ENCODE data around the gene ARCN1.

Gene ARCN1

GRCh38 chr11:118536726-118537125, 35.5 kb upstream of the ARCN1 start:
- ATAC-seq = no peak

DNA sequence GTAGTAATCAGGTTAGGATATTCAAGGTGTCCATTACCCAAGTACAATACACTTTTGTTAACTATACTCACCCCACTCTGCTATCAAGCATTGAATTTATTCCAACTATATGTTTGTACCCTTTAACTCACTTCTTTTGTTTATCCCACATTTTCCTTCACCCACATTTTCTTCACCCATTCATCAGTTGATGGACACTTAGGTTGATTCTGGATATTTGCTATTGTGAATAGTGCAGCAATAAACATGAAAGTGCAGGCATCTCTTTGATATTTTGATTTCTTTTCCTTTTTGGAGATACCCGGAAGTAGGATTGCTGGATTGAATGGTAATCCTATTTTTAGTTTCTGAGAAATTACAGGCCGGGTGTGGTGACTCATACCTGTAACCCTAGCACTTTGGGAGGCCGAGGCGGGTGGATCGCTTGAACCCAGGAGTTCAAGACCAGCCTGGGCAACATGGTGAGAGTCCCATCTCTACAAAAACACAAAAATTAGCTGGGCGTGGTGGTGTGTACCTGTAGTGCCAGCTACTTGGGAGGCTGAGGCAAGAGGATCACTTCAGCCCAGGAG, 34.7 kb upstream of the ARCN1 start:
- TF ChIP-seq ZFP3 (CRISPR knock-in tag; IDR thresholded peaks at IDR 0.05) (no peak), ESRRG (CRISPR knock-in tag; IDR thresholded peaks at IDR 0.05) (no peak), ZFP30 (CRISPR knock-in tag; IDR thresholded peaks at IDR 0.05) (no peak), ZNF70 (CRISPR knock-in tag; IDR thresholded peaks at IDR 0.05) (no peak)
- TF ChIP-seq, protein P1, sequence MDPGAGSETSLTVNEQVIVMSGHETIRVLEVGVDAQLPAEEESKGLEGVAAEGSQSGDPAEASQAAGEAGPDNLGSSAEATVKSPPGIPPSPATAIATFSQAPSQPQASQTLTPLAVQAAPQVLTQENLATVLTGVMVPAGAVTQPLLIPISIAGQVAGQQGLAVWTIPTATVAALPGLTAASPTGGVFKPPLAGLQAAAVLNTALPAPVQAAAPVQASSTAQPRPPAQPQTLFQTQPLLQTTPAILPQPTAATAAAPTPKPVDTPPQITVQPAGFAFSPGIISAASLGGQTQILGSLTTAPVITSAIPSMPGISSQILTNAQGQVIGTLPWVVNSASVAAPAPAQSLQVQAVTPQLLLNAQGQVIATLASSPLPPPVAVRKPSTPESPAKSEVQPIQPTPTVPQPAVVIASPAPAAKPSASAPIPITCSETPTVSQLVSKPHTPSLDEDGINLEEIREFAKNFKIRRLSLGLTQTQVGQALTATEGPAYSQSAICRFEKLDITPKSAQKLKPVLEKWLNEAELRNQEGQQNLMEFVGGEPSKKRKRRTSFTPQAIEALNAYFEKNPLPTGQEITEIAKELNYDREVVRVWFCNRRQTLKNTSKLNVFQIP (CRISPR knock-in tag; IDR thresholded peaks at IDR 0.05; ENCODE audit: borderline replicate concordance, low read depth) = no peak
- TF ChIP-seq, protein P2, sequence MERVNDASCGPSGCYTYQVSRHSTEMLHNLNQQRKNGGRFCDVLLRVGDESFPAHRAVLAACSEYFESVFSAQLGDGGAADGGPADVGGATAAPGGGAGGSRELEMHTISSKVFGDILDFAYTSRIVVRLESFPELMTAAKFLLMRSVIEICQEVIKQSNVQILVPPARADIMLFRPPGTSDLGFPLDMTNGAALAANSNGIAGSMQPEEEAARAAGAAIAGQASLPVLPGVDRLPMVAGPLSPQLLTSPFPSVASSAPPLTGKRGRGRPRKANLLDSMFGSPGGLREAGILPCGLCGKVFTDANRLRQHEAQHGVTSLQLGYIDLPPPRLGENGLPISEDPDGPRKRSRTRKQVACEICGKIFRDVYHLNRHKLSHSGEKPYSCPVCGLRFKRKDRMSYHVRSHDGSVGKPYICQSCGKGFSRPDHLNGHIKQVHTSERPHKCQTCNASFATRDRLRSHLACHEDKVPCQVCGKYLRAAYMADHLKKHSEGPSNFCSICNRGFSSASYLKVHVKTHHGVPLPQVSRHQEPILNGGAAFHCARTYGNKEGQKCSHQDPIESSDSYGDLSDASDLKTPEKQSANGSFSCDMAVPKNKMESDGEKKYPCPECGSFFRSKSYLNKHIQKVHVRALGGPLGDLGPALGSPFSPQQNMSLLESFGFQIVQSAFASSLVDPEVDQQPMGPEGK (CRISPR knock-in tag; IDR thresholded peaks at IDR 0.05; ENCODE audit: borderline replicate concordance) = no peak
- no peak for ATAC-seq

More at GRCh38 chr11:118536726-118537125, 35.5 kb upstream of the ARCN1 start:
- TF ChIP-seq, protein P2 (CRISPR knock-in tag; IDR thresholded peaks at IDR 0.05; ENCODE audit: borderline replicate concordance) = no peak
- no peak for TF ChIP-seq OSR1 (CRISPR knock-in tag; IDR thresholded peaks at IDR 0.05)
- TF ChIP-seq, protein P1 (CRISPR knock-in tag; IDR thresholded peaks at IDR 0.05; ENCODE audit: borderline replicate concordance, low read depth) = no peak
- TF ChIP-seq, protein P3, sequence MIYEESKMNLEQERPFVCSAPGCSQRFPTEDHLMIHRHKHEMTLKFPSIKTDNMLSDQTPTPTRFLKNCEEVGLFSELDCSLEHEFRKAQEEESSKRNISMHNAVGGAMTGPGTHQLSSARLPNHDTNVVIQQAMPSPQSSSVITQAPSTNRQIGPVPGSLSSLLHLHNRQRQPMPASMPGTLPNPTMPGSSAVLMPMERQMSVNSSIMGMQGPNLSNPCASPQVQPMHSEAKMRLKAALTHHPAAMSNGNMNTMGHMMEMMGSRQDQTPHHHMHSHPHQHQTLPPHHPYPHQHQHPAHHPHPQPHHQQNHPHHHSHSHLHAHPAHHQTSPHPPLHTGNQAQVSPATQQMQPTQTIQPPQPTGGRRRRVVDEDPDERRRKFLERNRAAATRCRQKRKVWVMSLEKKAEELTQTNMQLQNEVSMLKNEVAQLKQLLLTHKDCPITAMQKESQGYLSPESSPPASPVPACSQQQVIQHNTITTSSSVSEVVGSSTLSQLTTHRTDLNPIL (CRISPR knock-in tag; IDR thresholded peaks at IDR 0.05; ENCODE audit: low read depth) = no peak
- no peak for TF ChIP-seq BACH2 (CRISPR knock-in tag; IDR thresholded peaks at IDR 0.05; ENCODE audit: borderline replicate concordance)
- TF ChIP-seq ISL1 (CRISPR knock-in tag; IDR thresholded peaks at IDR 0.05) = no peak
- no peak for TF ChIP-seq SNAI2 (CRISPR knock-in tag; IDR thresholded peaks at IDR 0.05)
- no peak for TF ChIP-seq RARB (CRISPR knock-in tag; IDR thresholded peaks at IDR 0.05)
- TF ChIP-seq ARNTL (CRISPR knock-in tag; IDR thresholded peaks at IDR 0.05; ENCODE audit: borderline replicate concordance, low read depth) = no peak
- TF ChIP-seq TSHZ2 (CRISPR knock-in tag; IDR thresholded peaks at IDR 0.05) = no peak
- no peak for TF ChIP-seq CSDC2 (CRISPR knock-in tag; IDR thresholded peaks at IDR 0.05)

- no peak for ATAC-seq
- TF ChIP-seq ZFP3 (CRISPR knock-in tag; IDR thresholded peaks at IDR 0.05) = no peak
- TF ChIP-seq TCF4 (CRISPR knock-in tag; IDR thresholded peaks at IDR 0.05; ENCODE audit: borderline replicate concordance) = no peak
- no peak for TF ChIP-seq OSR1 (CRISPR knock-in tag; IDR thresholded peaks at IDR 0.05)
- no peak for TF ChIP-seq ZC3H10 (CRISPR knock-in tag; IDR thresholded peaks at IDR 0.05)
- no peak for TF ChIP-seq TOX (CRISPR knock-in tag; IDR thresholded peaks at IDR 0.05; ENCODE audit: borderline replicate concordance)
- TF ChIP-seq ESRRG (CRISPR knock-in tag; IDR thresholded peaks at IDR 0.05) = no peak
- TF ChIP-seq ARNTL (CRISPR knock-in tag; IDR thresholded peaks at IDR 0.05; ENCODE audit: borderline replicate concordance, low read depth) = no peak
- TF ChIP-seq ZFP30 (CRISPR knock-in tag; IDR thresholded peaks at IDR 0.05) = no peak
- TF ChIP-seq SNAI2 (CRISPR knock-in tag; IDR thresholded peaks at IDR 0.05) = no peak
- TF ChIP-seq ZNF565 (CRISPR knock-in tag; conservative IDR thresholded peaks at IDR 0.05; ENCODE audit: low read depth) = no peak
- no peak for TF ChIP-seq ZNF70 (CRISPR knock-in tag; IDR thresholded peaks at IDR 0.05)
- TF ChIP-seq BACH2 (CRISPR knock-in tag; IDR thresholded peaks at IDR 0.05; ENCODE audit: borderline replicate concordance) = no peak
- TF ChIP-seq, protein P2 (CRISPR knock-in tag; IDR thresholded peaks at IDR 0.05; ENCODE audit: borderline replicate concordance) = no peak
- TF ChIP-seq ISL1 (CRISPR knock-in tag; IDR thresholded peaks at IDR 0.05) = no peak
Observed at GRCh38 chr11:118544010-118544646, 28.1 kb upstream of the ARCN1 start.
